Neural progenitor cell (in vitro differentiated cells): ENCODE measurements around the gene BCKDHB.

Experiments used
- EZH2 ChIP-seq: fragments of 200-600 bp; sonication (generic); IDR thresholded peaks from 2 replicates; pipeline ENCODE4 v1.6.1; 2017; ENCODE audit warnings: antibody characterized with exemption, mild to moderate bottlenecking, moderate library complexity
- EZH2phosphoT487 ChIP-seq: fragments of 200-600 bp; sonication (generic); IDR thresholded peaks from 2 replicates; pipeline ENCODE4 v1.6.1; 2017; ENCODE audit warnings: antibody characterized with exemption
- TF ChIP-seq, protein P1 (sequence below): fragments of 200-600 bp; sonication (generic); IDR thresholded peaks from 2 replicates; pipeline ENCODE4 v1.5.1; 2017; ENCODE audit warnings: antibody characterized with exemption, mild to moderate bottlenecking

- TF ChIP-seq, protein P1, sequence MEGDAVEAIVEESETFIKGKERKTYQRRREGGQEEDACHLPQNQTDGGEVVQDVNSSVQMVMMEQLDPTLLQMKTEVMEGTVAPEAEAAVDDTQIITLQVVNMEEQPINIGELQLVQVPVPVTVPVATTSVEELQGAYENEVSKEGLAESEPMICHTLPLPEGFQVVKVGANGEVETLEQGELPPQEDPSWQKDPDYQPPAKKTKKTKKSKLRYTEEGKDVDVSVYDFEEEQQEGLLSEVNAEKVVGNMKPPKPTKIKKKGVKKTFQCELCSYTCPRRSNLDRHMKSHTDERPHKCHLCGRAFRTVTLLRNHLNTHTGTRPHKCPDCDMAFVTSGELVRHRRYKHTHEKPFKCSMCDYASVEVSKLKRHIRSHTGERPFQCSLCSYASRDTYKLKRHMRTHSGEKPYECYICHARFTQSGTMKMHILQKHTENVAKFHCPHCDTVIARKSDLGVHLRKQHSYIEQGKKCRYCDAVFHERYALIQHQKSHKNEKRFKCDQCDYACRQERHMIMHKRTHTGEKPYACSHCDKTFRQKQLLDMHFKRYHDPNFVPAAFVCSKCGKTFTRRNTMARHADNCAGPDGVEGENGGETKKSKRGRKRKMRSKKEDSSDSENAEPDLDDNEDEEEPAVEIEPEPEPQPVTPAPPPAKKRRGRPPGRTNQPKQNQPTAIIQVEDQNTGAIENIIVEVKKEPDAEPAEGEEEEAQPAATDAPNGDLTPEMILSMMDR: no peak
- TF ChIP-seq EZH2: no peak
- no peak for TF ChIP-seq EZH2phosphoT487
These were observed 224.5 kb downstream of the BCKDHB start for GRCh38 chr6:80330961-80331360.
